ENCODE data around the gene DBH.

Gene DBH

DNA sequence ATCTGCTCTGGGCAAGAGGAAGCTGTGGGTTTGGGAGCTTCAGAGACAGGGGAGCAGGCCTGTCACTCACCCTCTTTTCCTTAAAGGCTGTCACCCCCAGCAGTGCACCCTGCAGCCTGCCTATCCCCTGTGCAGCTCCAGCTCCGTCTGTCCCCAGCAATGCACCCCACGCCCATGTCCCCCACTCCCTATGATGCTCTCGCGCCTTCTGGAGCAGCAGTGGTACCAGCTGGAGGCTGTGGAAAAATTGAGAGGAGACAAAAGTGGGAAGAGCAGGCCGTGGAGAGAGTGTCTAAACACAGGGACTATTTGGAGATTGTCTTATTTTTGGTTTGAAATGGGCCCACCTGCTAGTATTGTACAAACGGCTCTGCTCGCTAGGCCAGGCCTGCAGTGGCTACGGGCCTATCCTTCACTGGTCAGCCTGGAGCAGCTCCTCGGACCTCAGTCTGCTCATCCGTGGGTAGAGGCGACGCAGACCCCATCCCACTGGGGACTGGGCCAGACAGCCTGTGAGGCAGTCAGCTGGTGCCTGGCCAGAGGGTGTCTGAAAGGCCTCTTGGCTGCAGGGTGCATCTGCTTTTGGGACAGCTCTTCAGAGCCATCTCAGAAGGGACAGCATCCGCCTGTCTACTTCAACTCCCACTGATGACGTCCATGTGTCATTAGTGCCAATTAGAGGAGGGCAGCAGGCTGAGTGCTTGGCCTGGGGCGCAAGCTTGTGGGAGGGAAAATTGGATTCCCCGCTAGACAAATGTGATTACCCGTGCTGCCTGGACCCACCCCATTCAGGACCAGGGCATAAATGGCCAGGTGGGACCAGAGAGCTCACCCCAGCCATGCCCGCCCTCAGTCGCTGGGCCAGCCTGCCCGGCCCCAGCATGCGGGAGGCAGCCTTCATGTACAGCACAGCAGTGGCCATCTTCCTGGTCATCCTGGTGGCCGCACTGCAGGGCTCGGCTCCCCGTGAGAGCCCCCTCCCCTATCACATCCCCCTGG is at the start of gene DBH:
TSS of gene DBH (plus strand) at position 831 of the 999 bp plus-strand sequence. CDS start at position 840, 9 bp downstream.
- no peak for DNase-seq

DNA sequence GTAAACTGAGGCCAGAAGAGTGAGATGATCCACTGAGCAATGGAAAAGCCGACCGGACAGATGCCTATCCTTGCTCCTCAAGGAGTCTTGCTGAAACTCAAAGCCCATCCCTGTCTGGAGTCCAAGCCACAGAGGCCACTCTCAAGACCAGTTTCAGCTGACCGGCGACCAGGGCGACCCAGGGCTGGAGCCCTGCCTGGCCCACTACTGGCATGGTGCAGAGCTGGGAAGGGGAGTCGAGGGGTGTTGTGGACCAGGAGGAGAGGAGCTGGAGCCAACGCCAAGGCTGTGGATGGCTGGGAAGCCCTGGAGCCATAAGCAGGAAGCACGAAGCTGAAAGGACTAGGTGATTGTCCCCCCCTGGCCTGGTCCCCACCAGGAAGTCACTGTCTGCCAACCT is 49.1 kb upstream of the DBH start:
- no peak for DNase-seq

DNA sequence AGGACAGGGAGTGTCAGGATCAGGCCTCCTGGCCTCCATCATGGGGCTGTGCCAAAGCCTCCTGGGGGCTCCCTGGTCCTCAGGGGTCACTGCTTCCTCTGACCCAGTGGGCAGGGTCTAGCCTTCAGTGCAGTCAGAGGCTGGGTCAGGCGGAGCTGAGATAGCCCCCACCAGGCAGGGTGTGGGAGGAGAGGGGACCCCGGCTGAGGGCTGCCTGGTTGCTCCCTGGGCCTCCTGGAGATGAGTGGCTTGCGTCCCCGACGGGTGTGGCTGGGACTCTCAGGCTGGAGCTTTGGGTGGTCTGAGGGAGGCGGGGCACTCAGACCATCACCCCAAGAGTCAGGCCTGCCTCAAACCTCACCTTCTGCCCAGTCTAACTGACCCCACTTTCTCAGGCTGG is 48.7 kb upstream of the DBH start:
- no peak for DNase-seq

- DNase-seq: peak in 2 of 3 donors; percentile 19 to 22
These were observed 46.5 kb upstream of the DBH start for GRCh38 chr9:133589454-133590227.

DNA sequence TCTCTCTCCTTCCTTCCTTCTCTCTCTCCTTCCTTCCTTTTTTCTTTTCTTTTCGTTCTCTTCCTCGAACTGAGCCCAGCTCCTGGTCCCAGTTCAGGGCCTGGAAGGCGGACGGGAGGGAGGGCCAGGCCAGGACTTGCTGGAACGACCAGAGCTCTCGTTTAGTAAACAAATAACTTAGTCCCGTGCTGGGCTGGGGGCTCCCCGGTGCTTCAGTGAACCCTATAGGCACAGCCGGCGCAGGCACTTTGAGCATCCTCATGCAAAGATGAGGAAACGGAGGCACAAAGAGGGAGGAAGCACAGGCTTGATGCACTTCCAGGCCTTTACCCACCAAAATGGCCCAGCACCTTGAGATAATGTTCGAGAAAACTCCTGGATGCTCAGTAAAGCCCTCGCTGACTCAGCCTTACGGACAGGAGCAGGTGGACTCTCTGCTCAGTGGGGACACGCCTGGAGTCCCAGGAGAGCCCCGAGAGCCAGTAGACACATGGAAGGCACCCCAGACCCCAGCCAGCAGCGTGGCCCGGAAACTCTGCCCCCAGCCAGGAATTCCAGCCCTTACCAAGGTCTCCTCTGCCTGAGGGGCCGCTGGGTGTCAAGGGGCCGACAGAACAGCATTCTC is 45.8 kb upstream of the DBH start:
- no peak for DNase-seq

DNA sequence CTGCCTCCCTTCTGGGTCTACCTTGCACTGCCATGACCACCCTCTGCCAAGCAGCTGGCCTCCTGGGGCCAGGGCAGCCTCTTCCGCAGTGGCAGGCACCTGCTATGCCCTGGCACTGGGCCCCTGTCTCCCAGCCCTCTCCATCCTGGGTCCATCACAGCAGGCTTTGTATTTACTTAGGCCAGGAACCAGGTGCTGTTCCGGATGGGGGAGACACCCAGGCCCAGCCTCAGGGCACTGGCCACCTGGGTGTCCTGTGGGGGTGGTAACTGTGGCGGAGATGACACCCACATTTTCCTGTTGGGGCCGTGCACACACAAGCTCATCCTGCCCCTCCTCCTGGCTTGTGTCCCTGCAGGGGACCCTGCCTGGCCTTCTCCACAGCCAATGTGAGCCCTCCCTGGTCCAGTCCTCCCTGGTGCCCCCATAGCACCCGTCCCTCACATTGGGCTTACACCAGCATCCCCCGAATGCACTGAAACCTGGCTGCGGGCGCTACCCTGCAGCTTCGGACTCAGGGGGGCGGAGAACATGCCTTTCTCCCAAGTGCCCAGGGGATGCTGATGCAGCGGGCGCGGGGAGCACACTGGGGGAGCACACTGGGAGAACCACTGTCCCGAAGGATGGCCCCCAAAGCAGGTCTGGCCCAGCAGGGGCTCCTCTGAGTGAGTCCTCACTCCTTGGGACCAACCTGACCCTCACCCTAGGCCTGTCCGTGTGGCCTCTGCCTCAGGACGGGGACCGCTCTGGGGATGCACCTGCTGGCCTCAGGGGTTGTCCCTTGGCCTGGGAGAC is 44.9 kb upstream of the DBH start:
- DNase-seq: no peak

DNA sequence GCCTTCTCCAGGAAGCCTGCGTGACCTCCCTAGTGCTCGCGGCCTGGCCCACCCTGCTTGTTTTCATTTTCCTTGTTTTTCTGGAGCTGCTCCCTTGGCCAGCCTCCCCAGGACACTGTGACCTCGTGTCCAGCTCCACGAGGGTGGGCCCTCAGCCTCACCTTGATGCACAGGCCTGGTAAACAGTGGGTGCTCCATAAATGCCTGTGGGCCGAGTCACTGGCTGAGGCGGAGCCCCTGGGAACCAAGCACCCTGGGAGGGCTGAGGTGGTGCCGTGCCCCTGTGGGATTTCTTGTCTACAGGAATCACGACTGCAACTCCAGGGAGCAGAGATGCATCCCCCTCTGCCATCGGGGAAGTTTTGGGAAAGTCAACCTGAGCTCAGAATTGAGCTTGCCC is 44.2 kb upstream of the DBH start:
- DNase-seq: no peak

DNA sequence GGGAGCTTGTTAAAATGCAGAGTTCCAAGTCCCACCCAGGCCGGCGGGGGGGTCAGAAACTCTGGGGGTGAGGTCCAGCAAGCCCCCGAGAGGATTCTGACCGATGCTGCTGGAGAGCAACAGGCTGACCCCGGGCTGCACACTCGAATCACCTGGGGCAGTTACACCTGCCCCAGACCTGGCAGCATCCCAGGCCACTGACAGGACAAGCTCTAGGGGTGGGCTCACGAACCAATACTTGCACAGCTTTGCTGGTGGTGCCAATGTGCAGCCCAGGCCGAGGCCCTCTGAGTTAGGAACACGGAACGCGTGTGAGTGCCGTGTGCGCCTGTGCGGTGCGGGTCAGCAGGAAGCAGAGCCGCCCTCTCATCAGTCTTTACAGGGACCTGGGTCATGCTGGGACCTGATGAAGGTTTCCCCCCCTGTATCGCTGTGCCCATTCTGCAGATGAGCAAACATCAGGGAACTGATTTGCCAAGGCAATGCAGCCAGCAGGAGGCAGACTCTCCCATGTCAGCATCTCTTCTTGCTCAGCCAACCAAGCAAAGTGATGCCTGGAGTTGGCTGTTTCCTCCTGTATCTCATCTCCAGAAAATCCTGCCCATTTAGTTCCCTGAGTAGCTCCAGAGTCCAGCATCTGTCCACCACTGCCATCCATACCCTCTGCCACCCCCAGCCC is 43.3 kb upstream of the DBH start:
- no peak for DNase-seq

GRCh38 chr9:133593587-133594253 is 42.4 kb upstream of the DBH start:
- no peak for DNase-seq

DNA sequence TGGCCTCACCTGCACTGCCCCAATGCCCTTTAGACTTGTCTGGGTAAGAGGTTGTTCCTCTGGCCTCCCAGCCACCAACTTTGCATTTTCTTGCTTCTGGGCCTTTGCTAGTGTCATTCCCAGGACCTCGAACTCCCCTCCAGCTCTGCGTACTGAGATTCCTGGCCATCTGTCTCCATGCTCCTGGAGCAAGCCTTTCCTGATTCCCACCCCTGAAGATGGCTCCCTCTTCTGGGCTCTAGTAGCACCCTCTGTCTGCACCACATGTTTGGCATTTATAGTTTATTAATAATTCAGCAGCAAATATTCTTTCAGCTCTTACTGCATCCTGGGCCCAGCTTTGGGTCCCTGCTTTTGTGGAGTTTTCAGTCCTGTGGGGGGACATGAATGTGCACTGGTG is 41.9 kb upstream of the DBH start:
- DNase-seq: no peak

GRCh38 chr9:133595910-133596309 is 40.3 kb upstream of the DBH start:
- DNase-seq: no peak

GRCh38 chr9:133597316-133597957 is 38.7 kb upstream of the DBH start:
- DNase-seq: no peak

DNA sequence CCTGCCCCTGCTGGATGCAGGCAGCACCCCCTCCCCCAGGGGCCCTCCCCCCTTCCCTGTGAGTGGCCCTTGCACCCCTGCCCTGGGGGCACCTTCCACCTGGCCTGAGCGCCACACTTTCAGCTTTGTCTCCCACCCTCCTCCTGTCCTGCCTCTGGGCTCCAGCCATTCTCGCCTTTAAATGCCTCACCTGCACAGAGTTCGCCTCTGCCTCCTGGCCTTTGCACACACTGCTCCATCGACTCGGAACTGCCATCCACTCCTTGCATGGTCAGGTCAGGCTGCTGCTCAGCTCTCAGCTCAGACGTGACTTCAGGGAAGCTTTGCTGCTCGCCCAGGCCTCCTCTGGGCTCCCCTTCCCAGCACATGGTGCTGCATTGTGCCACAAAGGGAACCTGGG is 37.2 kb upstream of the DBH start:
- DNase-seq: no peak

DNA sequence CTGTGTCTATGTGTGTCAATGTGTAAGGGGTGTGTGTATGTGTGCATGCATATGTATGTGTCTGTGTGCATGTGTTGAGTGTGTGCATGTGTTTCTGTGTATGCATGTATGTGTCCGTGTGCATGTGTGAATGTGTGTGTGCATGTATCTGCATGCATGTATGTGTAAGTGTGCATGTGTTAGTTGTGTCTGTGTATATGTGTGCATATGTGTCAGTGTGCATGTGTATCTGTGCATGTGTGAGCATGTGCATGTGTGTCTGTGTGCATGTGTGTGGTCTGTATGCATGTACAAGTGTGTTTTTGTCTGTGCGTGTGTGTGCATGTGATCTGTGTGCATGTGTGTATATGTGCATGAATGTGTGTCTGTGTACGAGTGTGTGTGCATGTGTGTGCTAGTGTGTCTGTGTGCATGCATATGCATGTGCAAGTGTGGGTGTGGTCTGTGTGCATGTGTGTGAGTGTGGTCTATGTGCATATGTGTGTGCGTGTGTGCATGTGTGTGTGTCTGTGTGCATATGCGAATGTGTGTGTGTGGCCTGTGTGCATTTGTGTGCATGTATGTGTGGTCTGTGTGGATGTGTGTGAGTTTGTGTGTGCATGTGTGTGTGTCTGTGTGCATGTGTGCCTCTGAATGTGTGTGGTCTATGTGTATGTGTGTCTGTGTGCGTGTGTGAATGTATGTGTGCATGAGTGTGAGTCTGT is 36.5 kb upstream of the DBH start:
- no peak for DNase-seq

- DNase-seq: no peak
These were observed 35.4 kb upstream of the DBH start for GRCh38 chr9:133600739-133601138.

GRCh38 chr9:133601746-133602145 is 34.4 kb upstream of the DBH start:
- DNase-seq: no peak

DNA sequence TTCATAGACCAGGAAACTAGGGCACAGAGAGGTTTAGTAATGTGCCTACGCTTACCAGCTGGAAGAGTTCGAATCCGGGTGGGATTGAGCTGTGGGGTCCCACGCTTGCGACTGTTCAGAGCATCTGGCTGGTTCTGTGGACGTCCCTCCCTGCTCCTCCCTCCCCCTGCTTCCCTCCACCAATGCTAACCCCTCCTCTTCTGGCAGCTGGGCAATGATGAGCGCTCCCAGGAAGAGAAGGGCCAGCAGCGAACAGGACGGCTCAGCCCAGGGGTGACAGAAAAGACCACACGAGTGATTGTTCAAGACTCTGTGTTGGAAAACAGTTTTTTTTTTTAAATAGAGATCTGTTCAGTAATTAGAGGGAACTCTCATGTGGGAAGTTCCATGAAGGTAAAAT is 33.9 kb upstream of the DBH start:
- no peak for DNase-seq

DNA sequence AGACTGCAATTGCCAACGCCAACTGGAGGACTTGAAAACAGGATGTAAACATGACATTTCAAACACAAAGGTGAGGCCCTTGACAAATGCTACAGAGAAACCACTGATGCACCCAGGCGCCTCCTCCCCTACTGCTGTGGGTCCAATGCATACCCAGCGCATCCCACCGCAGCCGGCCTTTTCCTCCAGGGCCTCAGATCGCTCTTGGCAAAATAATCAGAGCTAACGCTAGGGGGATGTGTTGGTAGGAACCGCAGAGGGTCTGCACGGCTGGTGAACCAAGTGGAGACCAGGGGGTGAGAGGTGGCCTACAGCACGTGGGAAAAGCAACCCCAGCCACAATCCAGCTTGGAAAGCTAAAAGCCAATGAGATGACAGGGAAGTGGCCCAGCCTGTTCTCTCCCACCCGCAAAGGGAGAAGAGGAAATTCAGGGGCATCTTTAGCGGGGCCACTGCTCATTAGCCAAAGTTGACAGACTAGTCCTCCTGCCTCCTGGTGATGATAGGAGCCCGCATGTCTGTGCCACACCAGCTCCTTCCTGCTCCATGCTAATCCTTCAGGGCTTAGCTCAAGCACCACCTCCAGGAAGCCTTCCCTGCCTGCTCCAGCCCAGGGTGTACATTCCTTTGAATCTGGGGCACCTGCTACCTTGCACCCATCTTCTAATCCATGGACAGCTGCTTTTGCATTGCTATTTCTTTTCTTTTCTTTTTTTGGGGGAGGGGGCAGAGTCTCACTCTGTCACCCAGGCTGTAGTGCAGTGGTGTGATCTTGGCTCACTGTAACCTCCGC is 32.8 kb upstream of the DBH start:
- DNase-seq: no peak

DNA sequence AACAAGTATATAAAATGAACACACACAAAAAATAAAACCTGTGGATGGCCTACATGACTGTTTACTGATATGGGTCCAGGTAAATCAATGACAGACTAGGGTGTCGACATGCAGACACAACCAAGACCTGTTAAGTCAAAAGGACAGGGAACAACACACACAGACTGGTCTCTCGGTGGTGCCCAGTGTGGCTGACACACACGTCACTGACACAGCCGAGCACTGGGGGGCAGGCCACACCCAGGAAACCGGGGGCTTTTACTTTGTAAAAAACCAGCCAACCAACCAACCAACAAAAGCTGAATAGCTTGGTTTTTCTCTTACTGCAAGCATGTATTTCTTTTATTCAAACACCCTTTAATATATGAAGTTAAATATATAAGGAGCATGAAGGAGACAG is 31.9 kb upstream of the DBH start:
- no peak for DNase-seq
